SIG-M5 treated with dmso at 0.1 percent for 504 hours (cell line): ENCODE results near the gene CAMTA1.

Experiments used
- DNase-seq: peaks from one replicate; lab custom pipeline; 2025; ENCODE audit not compliant: unreplicated experiment; lab: John Stamatoyannopoulos, UW

The CAMTA1 gene

DNA sequence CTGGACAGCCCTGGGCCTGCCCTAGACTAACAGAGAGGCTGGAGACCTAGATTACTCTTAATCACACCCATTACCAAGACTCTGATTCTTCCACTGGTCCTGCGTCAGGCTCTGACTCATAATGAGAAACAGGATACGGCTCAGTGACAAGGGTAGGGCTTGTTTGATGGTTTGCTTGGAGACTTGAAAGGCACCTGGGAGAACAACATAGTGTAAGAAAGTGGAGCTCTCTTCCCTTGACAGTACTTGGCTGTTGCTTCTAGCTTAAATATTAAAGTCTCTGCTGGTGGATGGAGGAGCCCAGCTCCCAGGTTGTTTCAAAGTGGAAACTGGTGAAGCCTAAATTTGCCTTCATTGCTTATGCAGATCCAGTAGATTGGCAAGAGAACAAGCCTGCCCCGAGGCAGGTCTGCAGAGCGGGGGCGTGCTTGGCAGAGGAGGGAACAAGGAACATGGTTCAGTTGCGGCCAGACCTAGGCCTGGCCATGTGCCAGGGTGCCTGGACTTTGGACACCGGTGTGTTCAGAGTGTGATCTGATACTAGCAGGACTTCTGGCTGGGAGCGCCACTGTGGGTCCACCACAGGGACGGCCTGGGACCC lies 480.6 kb downstream of the CAMTA1 start:
- DNase-seq, result peak; percentile 2

- no peak for DNase-seq
Measured at GRCh38 chr1:7266561-7266960, 481.3 kb downstream of the CAMTA1 start.

GRCh38 chr1:7267493-7267892 lies 482.2 kb downstream of the CAMTA1 start:
- DNase-seq, result no peak

- DNase-seq, result no peak
Measured at GRCh38 chr1:7268983-7269382, 483.7 kb downstream of the CAMTA1 start.

- DNase-seq, result no peak
Measured at GRCh38 chr1:7269525-7269924, 484.3 kb downstream of the CAMTA1 start.

GRCh38 chr1:7274256-7274655 lies 489.0 kb downstream of the CAMTA1 start:
- no peak for DNase-seq

DNA sequence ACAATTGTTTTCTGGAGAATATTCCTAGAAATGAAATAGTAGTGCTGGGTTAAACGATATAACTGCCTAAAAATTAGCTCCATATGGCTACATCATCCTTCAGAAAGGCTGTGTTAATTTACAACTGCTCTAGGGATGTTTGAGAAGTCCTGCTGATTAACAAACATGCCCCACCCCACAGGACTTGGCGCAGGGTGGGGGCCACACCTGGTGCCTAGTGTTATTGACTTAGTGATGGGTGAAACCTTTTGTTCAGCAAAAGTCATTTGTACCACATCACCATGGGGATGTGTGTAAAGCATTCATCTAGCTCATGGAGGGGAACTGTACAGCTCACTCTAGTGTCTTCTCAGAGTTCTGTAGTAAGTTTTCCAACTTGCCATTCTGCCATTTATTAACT lies 492.8 kb downstream of the CAMTA1 start:
- no peak for DNase-seq

DNA sequence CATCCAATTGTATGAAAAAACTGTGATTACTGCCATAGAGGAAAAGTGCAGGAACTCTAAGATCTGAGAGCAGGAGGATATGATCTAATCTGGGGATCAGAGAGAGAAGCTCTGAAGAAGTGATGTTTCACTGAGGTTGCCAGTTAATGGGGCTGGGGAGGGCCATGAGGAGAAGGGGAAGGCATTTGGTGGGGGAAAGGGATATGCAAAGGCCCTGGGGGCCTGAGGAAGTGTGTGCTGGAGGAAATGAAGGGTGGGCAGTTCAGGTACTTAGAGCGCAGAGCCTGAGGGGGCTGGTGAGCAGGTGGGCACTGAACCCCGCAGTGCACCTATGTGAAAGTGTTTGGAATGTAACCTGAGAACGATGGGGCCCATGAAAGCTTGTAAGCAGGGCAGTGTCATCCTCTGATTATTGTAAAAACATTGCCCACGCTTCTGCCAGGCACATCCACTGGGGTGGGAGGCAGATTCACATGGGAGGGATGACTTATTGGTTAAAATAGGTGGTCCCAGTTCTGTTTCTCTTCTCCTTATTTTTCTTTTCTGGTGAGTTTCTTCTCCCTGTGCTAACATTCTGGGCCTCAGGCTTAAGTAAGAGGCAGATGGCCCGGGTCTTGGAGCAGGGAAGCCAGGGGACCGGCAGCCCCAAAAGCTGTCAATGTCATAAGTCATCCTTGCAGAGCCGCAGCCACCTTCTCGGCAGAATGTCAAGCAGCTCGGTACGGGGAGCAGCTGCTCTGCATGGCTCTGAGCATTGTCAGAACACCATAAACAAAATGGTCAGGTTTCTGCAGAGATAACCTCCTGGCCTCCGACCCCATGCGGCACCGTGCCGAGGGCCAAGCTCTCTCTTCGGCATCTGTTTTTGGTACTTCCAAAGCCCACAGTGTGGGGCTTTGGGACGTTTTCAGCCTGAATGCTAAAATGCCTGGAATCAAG lies 493.8 kb downstream of the CAMTA1 start:
- DNase-seq, result no peak

DNA sequence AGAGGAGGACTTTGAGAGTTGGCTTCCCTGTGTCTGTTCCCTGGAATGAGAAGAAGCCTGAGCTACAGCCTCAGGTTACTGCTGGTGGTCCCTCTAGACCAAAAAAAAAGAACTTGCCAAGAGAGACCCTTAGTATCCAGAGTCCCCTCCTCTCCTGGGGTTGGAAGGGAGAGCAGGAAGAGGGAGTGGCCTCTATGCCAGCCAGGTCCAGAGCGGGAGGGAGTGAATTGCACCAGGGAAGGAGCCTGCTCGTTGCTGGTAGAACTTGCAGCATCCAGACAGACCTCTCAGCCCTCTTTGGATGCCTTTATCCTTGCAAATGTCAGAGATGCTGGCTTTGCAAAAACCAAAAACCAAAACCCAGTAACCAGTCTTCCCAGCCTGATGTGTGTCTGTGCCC lies 494.5 kb downstream of the CAMTA1 start:
- no peak for DNase-seq

DNA sequence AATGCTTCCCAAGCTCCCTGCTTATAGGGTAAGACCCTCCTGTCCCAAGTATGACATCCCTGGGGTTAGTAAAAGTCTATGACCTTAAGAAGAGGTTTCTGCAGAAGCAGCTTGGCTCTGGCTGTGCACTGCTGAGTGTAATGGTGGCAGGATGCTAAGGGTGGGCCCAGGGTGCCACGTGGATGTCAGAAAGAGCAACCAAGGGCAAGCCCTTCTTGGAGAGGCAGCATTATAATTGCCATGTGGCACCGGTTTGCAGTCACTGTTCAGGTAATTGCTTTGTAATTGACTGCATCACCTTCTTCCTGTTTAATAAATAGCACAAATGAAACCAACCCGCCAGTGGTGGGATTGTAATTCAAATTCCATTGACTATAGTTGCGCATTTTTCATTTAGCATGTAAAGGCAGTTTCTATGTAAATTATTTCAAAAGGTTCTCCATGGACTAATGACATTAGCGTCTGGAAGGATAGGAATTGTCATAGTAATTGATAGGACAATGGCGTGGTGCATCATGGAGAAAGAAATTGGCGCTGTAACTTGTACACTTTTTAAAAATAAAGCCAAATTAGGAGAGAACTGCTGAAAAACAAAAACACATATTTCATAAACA lies 495.2 kb downstream of the CAMTA1 start:
- no peak for DNase-seq

- DNase-seq, result no peak
Measured at GRCh38 chr1:7281821-7282220, 496.6 kb downstream of the CAMTA1 start.

- no peak for DNase-seq
Measured at GRCh38 chr1:7284839-7285435, 499.7 kb downstream of the CAMTA1 start.

DNA sequence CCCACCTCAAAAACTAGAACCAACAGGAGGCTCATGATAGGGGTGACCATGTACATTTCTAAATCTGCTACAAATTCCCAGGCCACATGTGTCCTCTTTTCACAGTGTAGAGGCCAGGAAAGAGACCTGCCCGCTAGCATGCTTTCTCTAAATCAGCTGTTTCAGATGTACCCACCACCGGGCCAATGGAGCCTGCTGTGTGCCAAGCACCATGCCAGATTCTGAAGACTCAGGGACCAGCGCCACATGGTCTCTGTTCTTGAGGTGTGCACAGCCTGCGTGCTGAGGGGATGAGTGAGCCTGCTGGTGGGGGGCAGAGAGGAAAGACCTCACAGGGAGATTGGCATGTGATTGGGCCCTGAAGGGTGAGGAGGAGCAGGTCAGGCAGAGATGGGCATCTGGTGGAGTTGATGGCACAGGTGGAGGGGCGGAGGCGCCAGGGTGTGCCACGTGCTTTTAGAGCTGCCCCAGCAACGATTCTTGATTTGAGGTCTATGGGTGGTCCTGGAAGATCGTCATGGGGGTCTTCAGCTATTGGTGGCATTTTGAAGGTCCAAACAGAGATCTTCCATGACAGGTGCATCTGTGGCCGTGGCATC lies 500.7 kb downstream of the CAMTA1 start:
- no peak for DNase-seq

DNA sequence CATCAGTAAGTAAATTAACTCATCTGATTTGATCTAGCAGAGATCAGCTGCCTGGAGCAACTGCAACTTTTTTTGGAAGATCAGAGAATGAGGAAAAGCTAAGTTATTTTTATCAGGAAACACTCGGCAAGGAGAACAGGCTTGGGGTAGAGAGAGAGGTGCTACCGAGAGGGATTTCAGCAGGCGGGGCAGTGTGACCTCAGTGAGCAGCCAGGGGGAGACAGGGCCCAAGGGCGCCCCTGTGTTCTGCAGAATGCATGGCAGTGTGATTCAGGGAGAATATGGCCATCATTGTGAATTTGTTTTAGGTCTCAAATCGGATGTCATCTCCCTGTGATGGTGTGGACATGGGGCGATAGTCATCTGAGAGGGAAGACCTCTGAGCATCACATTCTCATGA lies 501.8 kb downstream of the CAMTA1 start:
- no peak for DNase-seq

GRCh38 chr1:7288992-7289391 lies 503.7 kb downstream of the CAMTA1 start:
- no peak for DNase-seq

- DNase-seq, result no peak
Measured at GRCh38 chr1:7289694-7290093, 504.4 kb downstream of the CAMTA1 start.

GRCh38 chr1:7290971-7291970 lies 506.0 kb downstream of the CAMTA1 start:
- no peak for DNase-seq

GRCh38 chr1:7292036-7292681 lies 506.9 kb downstream of the CAMTA1 start:
- DNase-seq, result no peak

GRCh38 chr1:7292714-7293419 lies 507.6 kb downstream of the CAMTA1 start:
- no peak for DNase-seq
